CD4-positive, alpha-beta T cell (primary cell): ENCODE results near the gene EPHB4. TPM values are rescaled to one million over a fixed set of nuclear protein-coding genes. Genes with fewer than 3 reads are reported as not detected.

Experiments used
- ATAC-seq: fragments of 200-7000 bp; cut with Tn5 transposase; one replicate; pipeline ENCODE4 v1.10.0; 2022; ENCODE audit warnings: mild to moderate bottlenecking; ENCODE audit not compliant: poor library complexity
- CTCF ChIA-PET: fragments of 350-600 bp; sonication (Branson Sonifier 250); formaldehyde crosslinking; loops from one replicate; lab custom pipeline; 2021; ENCODE audit warnings: antibody characterized with exemption, inconsistent platforms; lab: Charles Lee
- POLR2A ChIA-PET: fragments of 350-600 bp; sonication (Branson Sonifier 250); formaldehyde crosslinking; loops from one replicate; lab custom pipeline; 2021; ENCODE audit warnings: antibody characterized with exemption, inconsistent platforms; lab: Charles Lee
- DNase-seq, 14 experiments: peaks; one replicate each; pipeline ENCODE4 v3.0.0-alpha.2; 2013 to 2020; ENCODE audit warnings: mixed read lengths in 2 of 14
- H3K27ac ChIP-seq, 2 donors: one replicate each; pipeline versions ENCODE4 v1.5.1 to v1.7.0; 2013; ENCODE audit warnings: low read length in 2 of 2, low read depth in 1 of 2, mild to moderate bottlenecking in 1 of 2
- H3K27me3 ChIP-seq, 2 experiments: 1 replicate in 1 of 2; 2 replicates in 1 of 2; pipeline versions ENCODE4 v1.6.1 to v1.7.0; 2013; ENCODE audit warnings: low read length in 2 of 2, control low read depth in 1 of 2, mild to moderate bottlenecking in 1 of 2, moderate library complexity in 1 of 2; ENCODE audit not compliant: insufficient read depth in 2 of 2, control insufficient read depth in 1 of 2
- H3K36me3 ChIP-seq: one replicate; pipeline ENCODE4 v1.6.1; 2013; ENCODE audit warnings: low read length, control low read depth; ENCODE audit not compliant: insufficient read depth
- H3K4me1 ChIP-seq: one replicate; pipeline ENCODE4 v1.6.1; 2013; ENCODE audit warnings: low read length, control low read depth; ENCODE audit not compliant: insufficient read depth
- H3K4me3 ChIP-seq: one replicate; pipeline ENCODE4 v1.5.1; 2013; ENCODE audit warnings: mild to moderate bottlenecking, low read length, moderate library complexity
- H3K9me3 ChIP-seq, 2 experiments: 1 replicate in 1 of 2; 2 replicates in 1 of 2; pipeline versions ENCODE4 v1.6.1 to v1.7.0; 2013; ENCODE audit warnings: low read length in 2 of 2, mild to moderate bottlenecking in 2 of 2, control low read depth in 1 of 2, moderate library complexity in 1 of 2; ENCODE audit not compliant: control insufficient read depth in 1 of 2, insufficient read depth in 1 of 2
- H3K27ac Mint-ChIP-seq: one replicate; pipeline ENCODE4 v1.8.0; 2020; ENCODE audit warnings: mixed read lengths
- H3K27me3 Mint-ChIP-seq: one replicate; pipeline ENCODE4 v1.8.0; 2021; ENCODE audit warnings: mixed read lengths
- H3K36me3 Mint-ChIP-seq: one replicate; pipeline ENCODE4 v1.8.0; 2021; ENCODE audit warnings: low read depth, mixed read lengths
- H3K4me1 Mint-ChIP-seq: one replicate; pipeline ENCODE4 v1.8.0; 2021; ENCODE audit warnings: low read depth, mixed read lengths
- H3K4me3 Mint-ChIP-seq: one replicate; pipeline ENCODE4 v1.8.0; 2020; ENCODE audit warnings: mild to moderate bottlenecking, mixed read lengths
- H3K9me3 Mint-ChIP-seq: one replicate; pipeline ENCODE4 v1.8.0; 2020; ENCODE audit warnings: mixed read lengths
- intact Hi-C, 2 experiments: fragments of 100-400 bp; cut with DNase I in 1 of 2; cut with micrococcal nuclease in 1 of 2; formaldehyde crosslinking; loops; one replicate each; pipeline versions ENCODE4 v1.15.1 to v1.9.0; 2023 to 2025; cut with DNase I, micrococcal nuclease
- total RNA-seq, 174 experiments: library from RNA in 2 of 174; stranded (reverse) in 2 of 174; gene quantifications; one replicate each; pipeline ENCODE4 v1.2.3 and lab custom pipeline; 2021 to 2026
- TF ChIP-seq, protein P1 (sequence below): fragments of 200-600 bp; IDR thresholded peaks from one replicate; pipeline ENCODE4 v1.8.0; 2022; ENCODE audit warnings: antibody characterized with exemption, mild to moderate bottlenecking

EPHB4 gene
- total RNA-seq, 2 experiments from 2014 or later = 8.4 to 8.9 TPM

DNA sequence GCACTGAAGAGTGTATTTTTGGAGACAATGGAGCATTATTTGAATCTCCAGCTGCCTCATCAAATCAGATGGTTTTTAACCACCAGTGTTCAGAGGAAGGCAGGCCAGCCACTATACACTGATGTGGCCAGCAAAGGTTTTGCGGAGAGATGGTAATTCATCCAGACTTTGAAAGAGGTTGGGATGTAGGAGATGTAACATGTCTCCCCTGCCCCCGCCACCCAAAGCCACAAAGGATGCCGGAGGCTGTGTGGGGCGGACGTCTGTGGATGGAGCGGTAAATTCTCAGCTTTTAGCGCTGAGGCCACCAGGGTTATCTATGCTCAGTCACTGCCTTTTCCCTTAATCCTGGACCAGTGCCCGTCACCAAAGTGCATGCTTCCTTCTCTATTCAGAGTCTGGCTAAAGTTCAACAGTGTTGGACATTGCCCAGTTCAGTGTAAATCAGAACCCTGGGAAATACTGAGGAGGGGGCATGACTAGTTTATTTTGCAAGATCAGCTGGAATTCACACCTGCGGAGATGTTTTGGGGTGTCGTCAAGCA lies 36.2 kb upstream of the EPHB4 start:
- ATAC-seq = no peak
- H3K4me3 Mint-ChIP-seq = no peak overlapping the region
- peaks cover 28% of the 10 kb centered on the region for H3K4me1 ChIP-seq
- H3K36me3 ChIP-seq = peaks cover 57% of the 10 kb centered on the region
- no peaks in the 10 kb centered on the region for H3K9me3 Mint-ChIP-seq
- H3K27ac ChIP-seq = no peak overlapping the region
- no peaks in the 10 kb centered on the region for H3K27me3 ChIP-seq
- intact Hi-C loops = no loop called here
- H3K4me3 ChIP-seq = no peak overlapping the region
- peaks cover 9% of the 10 kb centered on the region for H3K4me1 Mint-ChIP-seq
- peaks cover 54% of the 10 kb centered on the region for H3K36me3 Mint-ChIP-seq
- no peaks in the 10 kb centered on the region for H3K9me3 ChIP-seq
- no peak overlapping the region for H3K27ac Mint-ChIP-seq
- H3K27me3 Mint-ChIP-seq = no peaks in the 10 kb centered on the region
- TF ChIP-seq, protein P1, sequence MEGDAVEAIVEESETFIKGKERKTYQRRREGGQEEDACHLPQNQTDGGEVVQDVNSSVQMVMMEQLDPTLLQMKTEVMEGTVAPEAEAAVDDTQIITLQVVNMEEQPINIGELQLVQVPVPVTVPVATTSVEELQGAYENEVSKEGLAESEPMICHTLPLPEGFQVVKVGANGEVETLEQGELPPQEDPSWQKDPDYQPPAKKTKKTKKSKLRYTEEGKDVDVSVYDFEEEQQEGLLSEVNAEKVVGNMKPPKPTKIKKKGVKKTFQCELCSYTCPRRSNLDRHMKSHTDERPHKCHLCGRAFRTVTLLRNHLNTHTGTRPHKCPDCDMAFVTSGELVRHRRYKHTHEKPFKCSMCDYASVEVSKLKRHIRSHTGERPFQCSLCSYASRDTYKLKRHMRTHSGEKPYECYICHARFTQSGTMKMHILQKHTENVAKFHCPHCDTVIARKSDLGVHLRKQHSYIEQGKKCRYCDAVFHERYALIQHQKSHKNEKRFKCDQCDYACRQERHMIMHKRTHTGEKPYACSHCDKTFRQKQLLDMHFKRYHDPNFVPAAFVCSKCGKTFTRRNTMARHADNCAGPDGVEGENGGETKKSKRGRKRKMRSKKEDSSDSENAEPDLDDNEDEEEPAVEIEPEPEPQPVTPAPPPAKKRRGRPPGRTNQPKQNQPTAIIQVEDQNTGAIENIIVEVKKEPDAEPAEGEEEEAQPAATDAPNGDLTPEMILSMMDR = no peak
- DNase-seq = no peak
- CTCF ChIA-PET = no interaction called here
- POLR2A ChIA-PET = no interaction called here

DNA sequence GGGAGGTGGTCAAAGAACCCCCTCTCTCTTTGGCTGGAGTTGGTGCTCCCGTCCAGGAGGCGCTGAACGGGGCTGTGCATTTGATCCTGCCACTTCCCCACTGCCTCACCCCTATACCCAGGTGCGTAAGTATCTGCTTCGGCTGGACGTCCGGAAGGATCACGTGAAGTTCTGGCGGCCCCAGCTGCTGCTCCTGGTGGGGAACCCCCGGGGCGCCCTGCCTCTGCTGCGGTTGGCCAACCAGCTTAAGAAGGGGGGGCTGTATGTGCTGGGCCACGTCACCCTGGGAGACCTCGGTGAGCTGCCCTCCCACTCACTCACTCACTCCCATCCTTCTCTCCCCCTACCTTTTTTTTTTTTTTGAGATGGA lies 34.3 kb upstream of the EPHB4 start:
- H3K4me3 Mint-ChIP-seq = no peak overlapping the region
- TF ChIP-seq, protein P1 = no peak
- no peaks in the 10 kb centered on the region for H3K9me3 Mint-ChIP-seq
- ChIA-PET CTCF (no interaction called here), POLR2A (interaction anchor here (1.1 kb wide), 1 partner anchor 14 kb away, joined by 5 read pairs; no protein-coding TSS in a partner anchor)
- Histone ChIP-seq H3K27ac (no peak overlapping the region), H3K4me3 (no peak overlapping the region), H3K36me3 (peaks cover 62% of the 10 kb centered on the region), H3K9me3 (no peaks in the 10 kb centered on the region), H3K27me3 (no peaks in the 10 kb centered on the region), H3K4me1 (peaks cover 12% of the 10 kb centered on the region)
- intact Hi-C loops = no loop called here
- peaks cover 61% of the 10 kb centered on the region for H3K36me3 Mint-ChIP-seq
- no peak overlapping the region for H3K27ac Mint-ChIP-seq
- ATAC-seq (no peak), DNase-seq (no peak)
- no peaks in the 10 kb centered on the region for H3K27me3 Mint-ChIP-seq
- no peaks in the 10 kb centered on the region for H3K4me1 Mint-ChIP-seq

DNA sequence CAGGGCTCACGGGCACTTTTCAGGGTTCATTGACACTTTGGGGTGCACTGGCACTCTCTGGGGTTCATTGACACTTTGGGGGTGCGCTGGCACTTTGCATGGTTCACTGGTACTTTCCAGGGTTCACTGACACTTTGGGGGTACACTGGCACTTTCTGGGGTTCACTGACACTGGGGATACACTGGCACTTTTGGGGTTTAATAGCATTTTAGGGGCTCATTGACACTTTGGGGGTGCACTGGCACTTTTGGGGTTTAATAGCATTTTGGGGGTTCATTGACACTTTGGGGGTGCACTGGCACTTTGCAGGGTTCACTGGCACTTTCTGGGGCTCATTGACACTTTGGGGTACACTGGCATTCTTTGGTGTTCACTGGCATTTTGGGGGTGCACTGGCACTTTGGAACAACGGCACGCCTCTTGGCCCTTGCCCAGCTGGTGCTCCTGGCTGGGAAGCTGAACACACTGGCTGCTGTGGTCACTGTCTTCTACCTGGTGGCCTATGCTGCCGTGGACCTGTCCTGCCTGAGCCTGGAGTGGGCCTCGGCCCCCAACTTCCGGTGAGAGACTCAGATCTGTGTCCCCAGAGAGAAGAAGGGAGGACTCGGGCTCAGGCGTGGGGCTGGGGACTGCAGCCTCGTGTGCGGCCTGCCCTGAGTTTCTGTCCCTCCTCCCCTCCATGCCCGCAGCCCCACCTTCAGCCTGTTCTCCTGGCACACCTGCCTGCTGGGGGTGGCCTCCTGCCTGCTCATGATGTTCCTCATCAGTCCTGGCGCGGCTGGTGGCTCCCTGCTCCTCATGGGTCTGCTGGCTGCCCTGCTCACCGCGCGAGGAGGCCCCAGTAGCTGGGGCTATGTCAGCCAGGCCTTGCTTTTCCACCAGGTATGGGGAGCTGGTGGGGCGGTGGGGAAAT lies 33.6 kb upstream of the EPHB4 start:
- no peak overlapping the region for H3K4me3 ChIP-seq
- no peak overlapping the region for H3K4me3 Mint-ChIP-seq
- ChIA-PET CTCF (no interaction called here), POLR2A (interaction anchor here (1.1 kb wide), 1 partner anchor 15 kb away, joined by 5 read pairs; no protein-coding TSS in a partner anchor)
- DNase-seq = no peak
- H3K4me1 Mint-ChIP-seq = no peaks in the 10 kb centered on the region
- no peaks in the 10 kb centered on the region for H3K9me3 Mint-ChIP-seq
- no peaks in the 10 kb centered on the region for H3K27me3 Mint-ChIP-seq
- TF ChIP-seq, protein P1 = no peak
- peaks cover 62% of the 10 kb centered on the region for H3K36me3 ChIP-seq
- no peak for ATAC-seq
- no peak overlapping the region for H3K27ac Mint-ChIP-seq
- no peaks in the 10 kb centered on the region for H3K27me3 ChIP-seq
- peaks cover 6% of the 10 kb centered on the region for H3K4me1 ChIP-seq
- intact Hi-C loops = no loop called here
- no peak overlapping the region for H3K27ac ChIP-seq
- H3K36me3 Mint-ChIP-seq = peaks cover 63% of the 10 kb centered on the region
- H3K9me3 ChIP-seq = no peaks in the 10 kb centered on the region
